Mucosa of descending colon (tissue), 3 donors: ENCODE data around the gene MYO18B. TPM values are rescaled to one million over a fixed set of nuclear protein-coding genes. Genes with fewer than 3 reads are reported as not detected.

Experiments
- ATAC-seq: fragments of 200-7000 bp; cut with Tn5 transposase; one replicate; pipeline ENCODE4 v1.9.1; 2020; ENCODE audit warnings: mild to moderate bottlenecking, moderate library complexity
- DNase-seq, 3 donors: peaks; one replicate each; pipeline ENCODE4 v3.0.0-alpha.2; 2020
- H3K36me3 ChIP-seq: fragments of 200-600 bp; one replicate; pipeline ENCODE4 v1.8.0; 2021; ENCODE audit warnings: low read depth, mild to moderate bottlenecking
- H3K4me1 ChIP-seq: fragments of 200-600 bp; one replicate; pipeline ENCODE4 v1.8.0; 2021; ENCODE audit warnings: low read depth, mild to moderate bottlenecking
- H3K4me3 ChIP-seq: fragments of 200-600 bp; one replicate; pipeline ENCODE4 v1.8.0; 2021; ENCODE audit warnings: mild to moderate bottlenecking
- H3K9me3 ChIP-seq: fragments of 200-600 bp; one replicate; pipeline ENCODE4 v1.8.0; 2021; ENCODE audit warnings: mild to moderate bottlenecking
- CTCF ChIP-seq: fragments of 200-600 bp; IDR thresholded peaks from one replicate; pipeline ENCODE4 v1.8.0; 2022; ENCODE audit warnings: antibody characterized with exemption, mild to moderate bottlenecking
- intact Hi-C, 2 donors: fragments of 100-400 bp; cut with DNase I in 1 of 2; cut with micrococcal nuclease in 1 of 2; formaldehyde crosslinking; loops; one replicate each; pipeline versions ENCODE4 v1.11.0 to v1.11.1; 2022; cut with DNase I, micrococcal nuclease
- total RNA-seq, 3 donors: library from RNA; stranded (reverse); fragmentation: NEBNext Ultra II Directional in 2 of 3; extraction: Animal tissue kit (Norgen Biotek cat#: 25700) in 2 of 3; gene quantifications; one replicate each; pipeline versions ENCODE4 v1.2.1 to v1.2.4, GENCODE V29; 2021 to 2023
- donor health status: DM: no; HTN: no; CAD: no; lungs with moderate emphysema.
- donor health status: DM: no; HTN: no; CAD: no.
- donor health status: DM: no; HTN: yes; CAD: no.

Gene MYO18B
- total RNA-seq, 3 donors from 2014 or later: 0.03 to 0.17 (median 0.12) TPM

DNA sequence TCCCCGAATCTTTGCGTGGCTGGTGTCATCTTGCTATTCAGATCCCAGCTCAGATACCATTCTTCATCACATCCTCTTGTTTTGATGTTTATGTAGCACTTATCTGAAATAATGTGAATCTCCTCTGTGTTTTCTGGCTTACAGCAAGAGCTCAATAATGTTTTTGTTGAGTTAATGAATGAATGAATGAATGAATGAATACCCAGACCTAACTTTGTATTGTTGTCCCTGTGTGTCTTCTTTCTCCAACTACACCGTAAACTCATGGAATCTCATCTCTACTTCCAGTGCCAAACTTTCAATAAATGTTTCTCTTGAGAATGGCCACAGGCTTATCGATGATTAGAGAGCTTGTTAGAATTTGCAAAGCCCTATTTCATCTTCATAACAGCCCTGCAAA, 110.2 kb downstream of the MYO18B start:
- TF ChIP-seq CTCF: no peak
- H3K4me1 ChIP-seq: no peaks in the 10 kb centered on the region
- ATAC-seq (no peak), DNase-seq (no peak)
- intact Hi-C loops: no loop called here
- H3K9me3 ChIP-seq: no peaks in the 10 kb centered on the region
- no peak overlapping the region for H3K4me3 ChIP-seq
- H3K36me3 ChIP-seq: no peaks in the 10 kb centered on the region

GRCh38 chr22:25853078-25853477, 111.1 kb downstream of the MYO18B start:
- H3K4me1 ChIP-seq: no peaks in the 10 kb centered on the region
- no peaks in the 10 kb centered on the region for H3K36me3 ChIP-seq
- ATAC-seq: no peak
- no peak overlapping the region for H3K4me3 ChIP-seq
- no peaks in the 10 kb centered on the region for H3K9me3 ChIP-seq
- intact Hi-C loops: no loop called here
- DNase-seq: no peak
- TF ChIP-seq CTCF: no peak

- intact Hi-C loops: no loop called here
- H3K4me1 ChIP-seq: no peaks in the 10 kb centered on the region
- ATAC-seq: no peak
Measured at GRCh38 chr22:25853501-25854284, 111.7 kb downstream of the MYO18B start.

GRCh38 chr22:25869771-25870170, 127.8 kb downstream of the MYO18B start:
- TF ChIP-seq CTCF: no peak
- no peak for DNase-seq
- Histone ChIP-seq H3K9me3 (no peaks in the 10 kb centered on the region), H3K4me3 (no peak overlapping the region), H3K4me1 (no peaks in the 10 kb centered on the region), H3K36me3 (no peaks in the 10 kb centered on the region)
- intact Hi-C loops: no loop called here
- ATAC-seq: no peak

More at GRCh38 chr22:25853501-25854284, 111.7 kb downstream of the MYO18B start:
- no peak for DNase-seq
- H3K36me3 ChIP-seq: no peaks in the 10 kb centered on the region
- H3K4me3 ChIP-seq: no peak overlapping the region
- no peaks in the 10 kb centered on the region for H3K9me3 ChIP-seq
- no peak for TF ChIP-seq CTCF

GRCh38 chr22:25874327-25874726, 132.3 kb downstream of the MYO18B start:
- intact Hi-C loops: no loop called here
- H3K4me1 ChIP-seq: no peaks in the 10 kb centered on the region
- ATAC-seq: no peak
- H3K4me3 ChIP-seq: no peak overlapping the region
- no peaks in the 10 kb centered on the region for H3K36me3 ChIP-seq
- TF ChIP-seq CTCF: no peak
- DNase-seq: no peak
- no peaks in the 10 kb centered on the region for H3K9me3 ChIP-seq
